Natural killer cell (primary cell): ENCODE data around the gene GLYATL1. TPM values are rescaled to one million over a fixed set of nuclear protein-coding genes. Genes with fewer than 3 reads are reported as not detected.

Source experiments
- ATAC-seq, 3 donors: fragments of 150-1000 bp in 2 of 3; fragments of 200-7000 bp in 1 of 3; cut with Tn5 transposase; 1 replicate in 1 of 3; 2 replicates in 2 of 3; pipeline ENCODE4 v1.10.0; 2021; ENCODE audit warnings: mild to moderate bottlenecking in 2 of 3, moderate library complexity in 2 of 3
- DNase-seq, 2 donors: peaks; one replicate each; pipeline versions ENCODE4 v3.0.0 to v3.0.0-alpha.2; 2013 to 2021; ENCODE audit warnings: mixed read lengths in 1 of 2
- H3K27ac ChIP-seq: one replicate; pipeline ENCODE4 v1.5.1; 2013; ENCODE audit warnings: mild to moderate bottlenecking, low read length
- H3K27me3 ChIP-seq: one replicate; pipeline ENCODE4 v1.6.1; 2013; ENCODE audit warnings: low read length; ENCODE audit not compliant: control insufficient read depth, insufficient read depth
- H3K36me3 ChIP-seq: one replicate; pipeline ENCODE4 v1.6.1; 2013; ENCODE audit warnings: low read length; ENCODE audit not compliant: control insufficient read depth, insufficient read depth
- H3K4me1 ChIP-seq: one replicate; pipeline ENCODE4 v1.6.1; 2013; ENCODE audit warnings: low read length; ENCODE audit not compliant: control insufficient read depth, insufficient read depth
- H3K4me3 ChIP-seq: one replicate; pipeline ENCODE4 v1.5.1; 2013; ENCODE audit warnings: low read length
- H3K9me3 ChIP-seq: one replicate; pipeline ENCODE4 v1.6.1; 2013; ENCODE audit warnings: low read length; ENCODE audit not compliant: control insufficient read depth, insufficient read depth
- H3K27ac Mint-ChIP-seq, 2 donors: one replicate each; pipeline ENCODE4 v1.8.0; 2022; ENCODE audit warnings: mild to moderate bottlenecking in 2 of 2, mixed read lengths in 2 of 2, moderate library complexity in 1 of 2
- H3K27me3 Mint-ChIP-seq, 2 donors: one replicate each; pipeline ENCODE4 v1.8.0; 2022; ENCODE audit warnings: low read depth in 2 of 2, mixed read lengths in 2 of 2
- H3K36me3 Mint-ChIP-seq: one replicate; pipeline ENCODE4 v1.8.0; 2022; ENCODE audit warnings: mixed read lengths
- H3K4me1 Mint-ChIP-seq, 2 donors: one replicate each; pipeline ENCODE4 v1.8.0; 2022; ENCODE audit warnings: mixed read lengths in 2 of 2
- H3K4me3 Mint-ChIP-seq: one replicate; pipeline ENCODE4 v1.8.0; 2022; ENCODE audit warnings: mild to moderate bottlenecking, moderate library complexity, mixed read lengths
- H3K9me3 Mint-ChIP-seq, 2 donors: one replicate each; pipeline ENCODE4 v1.8.0; 2022; ENCODE audit warnings: mixed read lengths in 2 of 2
- CTCF ChIP-seq: fragments of 200-600 bp; IDR thresholded peaks from one replicate; pipeline ENCODE4 v1.8.0; 2022; ENCODE audit warnings: antibody characterized with exemption
- WGBS: methylation state at CpG from one replicate; pipeline ENCODE4 v1.1.7; 2013; ENCODE audit warnings: missing lambda C conversion rate; ENCODE audit not compliant: insufficient coverage; 5-methylcytosine and 5-hydroxymethylcytosine counted together
- intact Hi-C: fragments of 100-400 bp; cut with micrococcal nuclease; formaldehyde crosslinking; loops from one replicate; pipeline ENCODE4 v1.14.2; 2022
- total RNA-seq, 4 donors: library from RNA; stranded (reverse); fragments of 120-200 nt in 1 of 4; gene quantifications; one replicate each; pipeline versions ENCODE4 v1.2.3 to v1.2.4, GENCODE V29; 2013 to 2022

Gene GLYATL1
- total RNA-seq, 3 donors from 2014 or later (not counting 1 experiment from before 2014, with no cell fraction given) = not detected

- Histone ChIP-seq H3K27me3 (no peaks in the 10 kb centered on the region), H3K9me3 (peaks cover under 1% of the 10 kb centered on the region), H3K27ac (no peak overlapping the region), H3K4me3 (no peak overlapping the region), H3K36me3 (no peaks in the 10 kb centered on the region), H3K4me1 (no peaks in the 10 kb centered on the region)
- no peak overlapping the region for H3K27ac Mint-ChIP-seq
- peaks cover 0 to 8% of the 10 kb centered on the region in 2 donors for H3K4me1 Mint-ChIP-seq
- H3K9me3 Mint-ChIP-seq = peaks cover 0 to 5% of the 10 kb centered on the region in 2 donors
- DNase-seq = no peak
- H3K4me3 Mint-ChIP-seq = no peak overlapping the region
- 73% methylated on average over 4 of the region's 5 CpGs for WGBS
- no peak for ATAC-seq
- no peak for TF ChIP-seq CTCF
- intact Hi-C loops = no loop called here
- peaks cover 5 to 20% of the 10 kb centered on the region in 2 donors for H3K27me3 Mint-ChIP-seq
- peaks cover 10% of the 10 kb centered on the region for H3K36me3 Mint-ChIP-seq
These were observed 16.8 kb upstream of the GLYATL1 start for GRCh38 chr11:58922479-58922878.

GRCh38 chr11:58923300-58923788 lies 15.9 kb upstream of the GLYATL1 start:
- H3K4me1 ChIP-seq = no peaks in the 10 kb centered on the region
- no peak overlapping the region for H3K27ac Mint-ChIP-seq
- peaks cover 0 to 1% of the 10 kb centered on the region in 2 donors for H3K9me3 Mint-ChIP-seq
- no peaks in the 10 kb centered on the region for H3K36me3 ChIP-seq
- ATAC-seq (no peak), DNase-seq (peak in 1 of 2 donors; percentile 42)
- no peaks in the 10 kb centered on the region for H3K27me3 ChIP-seq
- H3K4me1 Mint-ChIP-seq = peaks cover 0 to 12% of the 10 kb centered on the region in 2 donors
- H3K27me3 Mint-ChIP-seq = peaks cover 11 to 28% of the 10 kb centered on the region in 2 donors
- no peak overlapping the region for H3K27ac ChIP-seq
- H3K36me3 Mint-ChIP-seq = peaks cover 1% of the 10 kb centered on the region
- WGBS = 1% methylated on average over 5 of the region's 5 CpGs
- H3K4me3 Mint-ChIP-seq = no peak overlapping the region
- intact Hi-C loops = no loop called here
- no peaks in the 10 kb centered on the region for H3K9me3 ChIP-seq
- no peak for TF ChIP-seq CTCF
- H3K4me3 ChIP-seq = no peak overlapping the region

GRCh38 chr11:58924230-58924629 lies 15.1 kb upstream of the GLYATL1 start:
- intact Hi-C loops = no loop called here
- 90% methylated on average over 3 of the region's 4 CpGs for WGBS
- no peaks in the 10 kb centered on the region for H3K9me3 Mint-ChIP-seq

More at GRCh38 chr11:58924230-58924629, 15.1 kb upstream of the GLYATL1 start:
- TF ChIP-seq CTCF = no peak
- Mint-ChIP-seq H3K27ac (no peak overlapping the region), H3K4me3 (no peak overlapping the region), H3K27me3 (peaks cover 11 to 28% of the 10 kb centered on the region in 2 donors), H3K4me1 (peaks cover 0 to 12% of the 10 kb centered on the region in 2 donors), H3K36me3 (no peaks in the 10 kb centered on the region)
- Histone ChIP-seq H3K27me3 (no peaks in the 10 kb centered on the region), H3K4me3 (no peak overlapping the region), H3K27ac (no peak overlapping the region), H3K9me3 (no peaks in the 10 kb centered on the region), H3K4me1 (no peaks in the 10 kb centered on the region), H3K36me3 (no peaks in the 10 kb centered on the region)
- DNase-seq = no peak
- no peak for ATAC-seq
